ENCODE data around the gene CTNND1. TPM values are rescaled to one million over a fixed set of nuclear protein-coding genes. Genes with fewer than 3 reads are reported as not detected.

The CTNND1 gene
- total and polyA plus RNA-seq, 9 of the 15 experiments (the other 6 are each of a cell fraction or from before 2014, with no cell fraction given) = 11.1 to 74.0 (median 43.3) TPM

GRCh38 chr11:57802411-57802810 lies 40.8 kb downstream of the CTNND1 start:
- Histone ChIP-seq H3K4me1 (replicated peaks in 1 of 2; ENCODE audit: control insufficient read depth in 2 of 2, insufficient read depth in 2 of 2, low read length in 2 of 2) (peaks cover 0 to 19% of the 10 kb centered on the region in 2 experiments; a peak in 3 of 5 replicates), H3K36me3 (ENCODE audit: control insufficient read depth, insufficient read depth, low read length) (peaks cover 71% of the 10 kb centered on the region), H3K27ac (ENCODE audit: extremely low read depth, low read depth, low read length) (no peak overlapping the region), H2AFZ (ENCODE audit: low read depth, low read length) (no peak overlapping the region), H3K9ac (ENCODE audit: insufficient read depth in 1 of 2, low read depth in 2 of 2, low read length in 2 of 2) (no peak overlapping the region), H3K9me1 (ENCODE audit: control insufficient read depth, insufficient read depth, low read length) (no peaks in the 10 kb centered on the region), H3K9me3 (replicated peaks; ENCODE audit: control insufficient read depth, insufficient read depth, low read depth, low read length) (no peaks in the 10 kb centered on the region), H4K20me1 (replicated peaks; ENCODE audit: control insufficient read depth, insufficient read depth, low read length) (no peaks in the 10 kb centered on the region; the same call in none of the 2 replicates), H3K4me2 (ENCODE audit: insufficient read depth, low read length) (no peak overlapping the region), H3K4me3 (no peak overlapping the region), H3K27me3 (ENCODE audit: control insufficient read depth in 2 of 2, insufficient read depth in 2 of 2, low read length in 2 of 2) (no peaks in the 10 kb centered on the region; a peak in 1 of 5 replicates), H3K79me2 (ENCODE audit: control insufficient read depth, insufficient read depth, low read length) (peaks cover 22% of the 10 kb centered on the region)
- DNase-seq (ENCODE audit: extremely low read depth in 1 of 4, low spot score in 3 of 4) (no peak), ATAC-seq (no peak), FAIRE-seq (no peak)
- intact Hi-C loops (cut with micrococcal nuclease) = loop anchor here (10.0 kb wide), 1 partner anchor 238 kb away; the partner anchor contains the start of gene UBE2L6
- 78% methylated on average over 3 of the region's 3 CpGs for WGBS (ENCODE audit: insufficient coverage, low coverage, missing lambda C conversion rate)
- ChIA-PET POLR2A (interaction anchor here (0.6 to 2.4 kb wide), 2 partner anchors 61 to 462 kb away, joined by 3 to 7 read pairs; partner anchors contain the start of gene SELENOH), CTCF (ENCODE audit: low intra/inter-chr PET ratio) (interaction anchor here (0.6 kb wide), 1 partner anchor 312 kb away, joined by 4 read pairs; no protein-coding TSS in a partner anchor)
- in situ Hi-C loops (cut with MboI) = loop anchor here (10.0 to 25.0 kb wide), 2 partner anchors 138 to 710 kb away; partner anchors contain the start of genes OR5B21 and ZDHHC5
- BruUV-seq (replicated peaks) = no TSS peak
- TF ChIP-seq SAFB2 (IDR thresholded peaks at IDR 0.05; ENCODE audit: borderline replicate concordance, low read depth, low read length, severe bottlenecking) (no peak), ZBTB11 (CRISPR knock-in tag; IDR thresholded peaks at IDR 0.05) (no peak), VEZF1 (CRISPR knock-in tag; IDR thresholded peaks at IDR 0.05) (no peak), MAFG (tag; conservative IDR thresholded peaks at IDR 0.05) (no peak), CCNT2 (IDR thresholded peaks at IDR 0.05; ENCODE audit: borderline replicate concordance, extremely low read depth, insufficient read length, low read depth, low read length) (no peak), THAP7 (CRISPR knock-in tag; IDR thresholded peaks at IDR 0.05) (no peak), NEUROD1 (IDR thresholded peaks at IDR 0.05; ENCODE audit: borderline replicate concordance, low read depth, low read length, partially characterized antibody) (no peak), MYNN (IDR thresholded peaks at IDR 0.05) (no peak), MYNN (CRISPR knock-in tag; IDR thresholded peaks at IDR 0.05) (no peak), ZBED1 (IDR thresholded peaks at IDR 0.05) (no peak), ZBTB33 (CRISPR knock-in tag; IDR thresholded peaks at IDR 0.05) (no peak), ZNF589 (CRISPR knock-in tag; IDR thresholded peaks at IDR 0.05; ENCODE audit: low read depth) (no peak)

Measured in K562 (cell line).